ENCODE measurements around the gene GNA12.
"Not testable (repeated sequence)": the region's sequence is repeated elsewhere in the genome, so short reads cannot be mapped to it uniquely, and the experiment has no call there.

The GNA12 gene

GRCh38 chr7:2864204-2864985 lies 20.3 kb upstream of the GNA12 start:
- no peak for DNase-seq

GRCh38 chr7:2863461-2864066 lies 19.5 kb upstream of the GNA12 start:
- DNase-seq: no peak

- no peak for DNase-seq
Measured at GRCh38 chr7:2862831-2863361, 18.8 kb upstream of the GNA12 start.

GRCh38 chr7:2861509-2861908 lies 17.4 kb upstream of the GNA12 start:
- no peak for DNase-seq

DNA sequence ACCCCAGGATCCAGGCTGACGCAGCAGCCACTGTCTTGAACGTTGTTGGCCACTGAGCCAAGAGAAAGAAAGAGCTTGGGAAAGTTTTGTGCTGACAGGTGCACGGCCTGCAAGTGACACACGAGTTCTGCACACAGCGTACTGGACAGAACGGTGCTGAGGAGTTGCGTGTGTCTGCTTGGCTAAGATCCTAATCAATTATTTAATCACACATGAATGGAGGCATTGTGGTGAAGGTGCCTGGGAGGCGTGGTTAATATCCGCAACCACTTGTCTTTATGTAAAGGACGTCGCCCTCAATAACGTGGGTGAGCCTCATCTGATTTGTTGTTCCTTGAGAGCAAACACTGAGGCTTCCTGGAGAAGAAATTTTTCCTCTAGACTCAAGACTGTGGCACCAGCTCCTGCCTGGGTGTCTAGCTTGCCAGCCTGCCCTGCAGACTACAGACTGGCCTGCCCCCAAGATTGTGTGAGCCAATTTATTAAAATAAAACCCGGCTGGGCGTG lies 16.6 kb upstream of the GNA12 start:
- peak; percentile 71 for DNase-seq

- DNase-seq: no peak
Measured at GRCh38 chr7:2859952-2860351, 15.8 kb upstream of the GNA12 start.

DNA sequence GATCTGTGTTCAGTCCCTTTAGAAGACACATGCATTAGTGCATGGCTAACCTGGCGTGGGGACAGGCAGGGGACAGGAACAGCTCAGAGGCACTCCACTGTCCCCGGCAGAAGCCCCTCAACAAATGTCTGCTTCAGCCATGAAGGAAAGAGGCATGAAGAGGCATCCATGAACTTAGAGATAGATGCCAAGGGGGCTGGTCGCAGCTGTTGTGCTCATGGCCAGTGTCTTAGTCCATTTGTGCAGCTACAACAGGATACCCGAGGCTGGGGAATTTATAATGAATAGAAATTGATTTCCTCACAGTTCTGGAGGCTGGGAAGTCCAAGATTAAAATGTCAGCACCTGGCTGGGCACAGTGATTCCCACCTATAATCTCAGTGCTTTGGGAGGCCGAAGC lies 14.5 kb upstream of the GNA12 start:
- DNase-seq: no peak

DNA sequence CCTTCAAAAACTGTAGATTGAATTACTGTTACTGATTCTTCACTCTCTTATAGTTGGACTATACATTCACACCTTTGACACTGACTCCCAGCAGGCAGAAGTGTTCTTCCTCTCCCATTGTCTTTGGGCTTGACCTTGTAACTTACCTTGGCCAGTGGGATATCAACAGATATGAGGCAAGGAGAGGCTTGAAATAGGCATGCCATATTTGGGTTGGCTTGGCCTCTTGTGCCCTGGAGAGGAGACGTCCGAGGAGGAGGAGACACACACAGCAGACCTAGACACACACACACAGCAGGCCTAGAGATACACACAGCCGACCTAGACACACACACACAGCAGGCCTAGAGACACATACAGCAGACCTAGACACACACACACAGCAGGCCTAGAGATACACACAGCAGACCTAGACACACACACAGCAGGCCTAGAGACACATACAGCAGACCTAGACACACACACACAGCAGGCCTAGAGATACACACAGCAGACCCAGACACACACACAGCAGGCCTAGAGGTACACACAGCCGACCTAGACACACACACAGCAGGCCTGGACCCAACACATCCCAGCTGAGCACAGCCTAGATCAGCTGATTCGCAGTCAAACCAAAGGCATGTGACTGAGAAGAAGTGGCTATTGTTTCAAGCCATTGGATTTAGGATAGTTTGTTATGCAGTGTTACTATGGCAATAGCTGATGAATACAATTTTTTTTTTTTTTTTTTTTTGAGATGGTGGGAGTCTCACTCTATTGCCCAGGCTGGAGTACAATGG lies 12.5 kb upstream of the GNA12 start:
- no peak for DNase-seq

DNA sequence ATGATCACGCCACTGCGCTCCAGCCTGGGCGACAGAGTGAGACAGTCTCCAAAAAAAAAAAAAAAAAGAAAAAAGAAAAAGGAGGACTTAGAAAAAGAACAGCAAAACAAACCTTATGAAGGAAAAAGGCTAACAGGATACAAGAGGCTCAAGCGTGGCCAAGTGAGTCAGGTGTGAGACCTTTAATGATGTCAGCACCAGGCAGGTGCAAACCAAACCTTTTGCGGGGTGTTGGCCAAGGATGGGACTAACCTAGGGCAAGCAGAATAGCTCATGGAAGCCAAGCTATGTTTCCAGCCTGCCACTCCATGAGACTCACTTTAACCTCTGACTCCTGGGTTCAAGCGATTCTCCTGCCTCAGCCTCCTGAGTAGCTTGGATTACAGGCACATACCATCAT lies 11.3 kb upstream of the GNA12 start:
- no peak for DNase-seq

- not testable (repeated sequence) for DNase-seq
Measured at GRCh38 chr7:2853552-2853951, 9.4 kb upstream of the GNA12 start.

DNA sequence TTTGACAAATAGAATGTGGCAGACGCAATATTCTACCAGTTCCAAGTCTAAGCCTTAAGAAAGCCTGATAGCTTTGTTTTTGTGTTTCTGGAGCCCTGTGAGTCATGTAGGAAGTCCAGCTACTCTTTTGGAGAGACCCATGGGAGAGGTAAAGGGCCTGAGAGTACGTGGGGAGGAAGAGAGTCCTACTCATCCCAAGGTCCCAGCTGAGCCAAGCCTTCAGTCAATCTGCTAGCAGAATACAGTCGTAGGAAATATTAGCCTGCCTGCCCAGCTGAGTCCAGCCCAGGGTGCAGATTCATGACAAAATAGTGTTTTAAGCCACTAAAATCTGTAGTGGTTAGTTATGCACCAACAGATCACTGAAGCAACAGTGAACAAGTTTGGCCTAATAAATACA lies 9.0 kb upstream of the GNA12 start:
- DNase-seq: no peak

GRCh38 chr7:2851497-2851896 lies 7.4 kb upstream of the GNA12 start:
- no peak for DNase-seq

GRCh38 chr7:2849941-2850766 lies 6.0 kb upstream of the GNA12 start:
- DNase-seq: no peak

- no peak for DNase-seq
Measured at GRCh38 chr7:2845034-2845592, 1.0 kb upstream of the GNA12 start.

DNA sequence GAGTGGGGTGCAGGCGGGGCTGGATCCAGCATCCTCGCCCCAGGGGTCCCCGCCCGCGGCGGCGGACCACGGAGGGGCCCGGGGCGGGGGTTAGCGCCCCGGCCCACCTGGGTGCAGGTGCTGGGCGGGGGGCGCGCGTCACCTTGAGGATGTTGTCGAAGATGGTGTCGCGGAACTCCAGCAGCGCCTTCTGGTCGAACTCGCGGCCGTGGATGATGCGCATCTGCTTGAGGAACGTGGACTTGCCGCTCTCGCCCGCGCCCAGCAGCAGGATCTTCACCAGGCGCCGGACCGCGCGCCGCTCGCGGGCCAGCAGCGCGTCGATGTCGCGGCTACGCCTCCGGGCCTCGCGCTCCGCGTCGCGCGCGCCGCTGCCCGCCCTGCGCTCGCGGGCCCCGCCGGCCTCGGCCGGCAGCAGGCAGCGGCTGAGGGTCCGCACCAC lies 376 bp downstream of the GNA12 start:
- peak; percentile 66 for DNase-seq

- DNase-seq: no peak
Measured at GRCh38 chr7:2843191-2843685, 870 bp downstream of the GNA12 start.

- no peak for DNase-seq
Measured at GRCh38 chr7:2841907-2842306, 2.2 kb downstream of the GNA12 start.

DNA sequence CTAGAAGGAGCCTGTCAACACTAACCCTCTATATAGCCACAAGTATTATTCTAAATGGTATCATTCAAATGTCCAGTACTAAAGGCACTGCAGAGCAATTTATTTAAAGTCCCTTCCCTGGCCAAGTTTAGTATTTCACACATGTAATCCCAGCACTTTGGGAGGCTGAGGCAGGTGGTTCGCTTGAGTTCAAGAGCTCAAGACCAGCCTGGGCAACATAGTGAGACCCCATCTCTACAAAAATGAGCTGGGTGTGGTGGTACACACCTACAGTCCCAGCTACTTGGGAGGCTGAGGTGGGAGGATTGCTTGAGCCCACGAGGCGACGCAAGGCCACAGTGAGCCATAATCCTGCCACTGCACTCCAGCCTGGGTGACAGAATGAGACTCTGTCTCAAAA lies 3.6 kb downstream of the GNA12 start:
- DNase-seq: no peak

GRCh38 chr7:2838873-2839578 lies 5.1 kb downstream of the GNA12 start:
- DNase-seq: no peak

GRCh38 chr7:2838451-2838850 lies 5.7 kb downstream of the GNA12 start:
- DNase-seq: no peak

DNA sequence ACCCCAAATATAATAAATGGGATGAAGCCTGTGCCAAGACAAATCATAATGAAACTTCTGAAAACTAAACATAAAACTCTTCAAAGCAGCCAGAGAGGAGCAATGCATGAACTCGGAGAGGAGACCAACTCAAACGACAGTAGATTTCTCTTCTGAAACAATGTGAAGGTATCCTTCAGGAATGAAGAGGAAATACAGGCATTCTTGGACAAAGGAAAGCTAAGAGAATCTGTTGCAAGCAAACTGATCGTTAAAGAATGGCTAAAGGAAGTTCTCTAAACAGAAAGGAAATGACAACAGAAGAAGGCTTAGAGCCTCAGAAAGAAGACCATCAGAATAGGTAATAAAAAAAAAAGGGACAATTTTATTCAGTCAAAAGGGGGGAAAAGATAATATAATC lies 6.6 kb downstream of the GNA12 start:
- DNase-seq: no peak

All from eye (tissue), 1 donor.